HG02759 (cell line): ENCODE data around the gene SLC6A20.

Experiments
- ATAC-seq: cut with Tn5 transposase; IDR thresholded peaks from one replicate; pipeline ENCODE4 v1.9.1; 2021; ENCODE audit warnings: mild to moderate bottlenecking, moderate library complexity; ENCODE audit not compliant: unreplicated experiment

The SLC6A20 gene

DNA sequence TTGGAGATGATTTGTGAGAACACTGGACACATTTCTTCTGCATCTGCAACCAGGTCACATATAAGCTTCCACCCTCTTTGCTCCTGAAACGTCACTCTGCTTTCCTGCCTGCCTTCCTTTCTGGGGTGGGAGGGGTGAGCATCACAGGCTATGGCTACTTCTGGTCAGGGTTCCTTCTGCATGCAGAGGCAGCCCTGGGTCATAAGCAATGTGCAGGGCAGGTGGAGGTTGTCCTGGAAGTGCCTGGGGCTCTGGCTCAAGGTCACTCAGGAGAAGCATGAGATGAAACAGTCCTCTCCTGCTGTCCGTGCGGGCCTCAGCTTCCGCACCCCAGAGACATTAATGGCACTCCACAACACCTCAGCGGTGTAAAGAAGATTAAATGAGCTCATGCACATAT lies 15.1 kb downstream of the SLC6A20 start:
- no peak for ATAC-seq

DNA sequence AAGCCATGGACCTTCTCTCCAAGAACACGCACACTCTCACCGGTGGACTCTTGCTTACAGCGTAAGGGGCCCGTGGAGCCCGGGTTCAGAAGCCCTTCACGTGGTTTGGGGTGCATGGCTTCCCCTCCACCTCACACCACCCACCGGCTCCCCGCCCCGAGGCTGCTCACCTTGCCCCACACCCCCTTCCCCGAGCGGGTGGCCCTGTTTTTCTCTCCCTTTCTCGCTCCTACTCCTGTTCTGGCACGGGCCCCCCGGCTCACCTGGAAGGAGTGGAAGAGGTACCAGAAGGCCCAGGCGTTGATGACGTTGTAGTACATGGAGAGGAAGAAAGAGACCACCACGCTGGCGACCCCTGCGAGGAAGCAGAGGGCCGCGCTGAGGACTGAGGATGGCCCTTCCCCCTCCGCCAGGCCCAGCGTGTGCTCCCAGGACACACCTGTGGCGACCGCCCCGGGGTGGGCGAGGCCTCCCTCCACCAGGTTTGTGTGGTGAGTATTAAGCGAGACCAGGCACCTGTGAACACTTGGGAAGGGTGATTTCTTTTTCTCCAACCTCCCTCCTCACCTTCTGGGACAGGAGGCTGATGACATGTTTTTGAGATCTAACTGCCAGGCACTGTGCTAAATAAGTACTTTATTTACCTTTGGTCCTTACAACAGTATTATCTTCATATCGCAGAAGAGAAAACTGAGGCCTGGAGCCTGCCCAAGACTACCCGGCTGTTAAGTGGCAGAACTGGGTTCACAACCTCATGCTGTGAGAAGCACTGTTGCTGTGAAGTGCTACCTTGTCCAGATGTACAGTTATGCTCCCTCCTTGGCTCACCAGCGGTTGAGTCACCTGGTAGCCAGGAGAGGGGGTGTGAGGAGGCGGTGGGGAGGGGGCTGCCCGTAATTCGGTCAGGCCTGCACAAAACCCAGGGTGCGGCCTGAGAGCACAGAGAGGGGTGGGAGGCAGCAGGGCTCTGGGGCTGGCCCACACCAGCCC lies 16.3 kb downstream of the SLC6A20 start:
- ATAC-seq: no peak

GRCh38 chr3:45778761-45779201 lies 17.6 kb downstream of the SLC6A20 start:
- no peak for ATAC-seq

DNA sequence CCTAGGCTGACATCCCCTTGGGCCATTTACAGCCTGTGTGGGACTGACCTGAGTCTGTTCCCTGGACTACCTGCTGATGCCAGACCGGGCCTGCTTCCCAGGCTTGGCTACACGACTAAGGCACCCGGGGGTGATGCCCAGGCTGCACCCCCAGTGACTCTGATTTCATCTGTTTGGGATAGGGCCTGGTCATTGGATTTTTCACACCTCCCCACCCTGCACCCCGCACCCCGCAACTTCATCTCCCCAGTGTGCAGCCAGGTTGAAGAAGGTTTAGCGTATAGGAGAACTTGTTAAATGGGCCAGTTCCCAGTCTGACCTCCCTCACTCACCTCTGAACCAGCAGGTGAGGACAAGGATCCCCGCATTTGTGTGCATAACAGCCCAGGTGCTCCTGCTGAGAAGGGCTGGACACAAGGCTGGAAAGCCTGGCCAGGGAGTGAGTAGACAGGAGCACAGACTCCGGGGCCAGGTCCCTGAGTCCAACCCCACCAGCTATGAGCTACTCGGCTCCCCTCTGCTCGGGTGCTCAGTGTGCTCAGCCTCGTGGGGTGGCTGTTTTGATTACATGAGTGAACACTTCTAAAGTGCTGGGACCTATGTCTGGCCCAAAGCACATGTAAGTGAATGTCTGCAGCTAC lies 18.5 kb downstream of the SLC6A20 start:
- no peak for ATAC-seq

DNA sequence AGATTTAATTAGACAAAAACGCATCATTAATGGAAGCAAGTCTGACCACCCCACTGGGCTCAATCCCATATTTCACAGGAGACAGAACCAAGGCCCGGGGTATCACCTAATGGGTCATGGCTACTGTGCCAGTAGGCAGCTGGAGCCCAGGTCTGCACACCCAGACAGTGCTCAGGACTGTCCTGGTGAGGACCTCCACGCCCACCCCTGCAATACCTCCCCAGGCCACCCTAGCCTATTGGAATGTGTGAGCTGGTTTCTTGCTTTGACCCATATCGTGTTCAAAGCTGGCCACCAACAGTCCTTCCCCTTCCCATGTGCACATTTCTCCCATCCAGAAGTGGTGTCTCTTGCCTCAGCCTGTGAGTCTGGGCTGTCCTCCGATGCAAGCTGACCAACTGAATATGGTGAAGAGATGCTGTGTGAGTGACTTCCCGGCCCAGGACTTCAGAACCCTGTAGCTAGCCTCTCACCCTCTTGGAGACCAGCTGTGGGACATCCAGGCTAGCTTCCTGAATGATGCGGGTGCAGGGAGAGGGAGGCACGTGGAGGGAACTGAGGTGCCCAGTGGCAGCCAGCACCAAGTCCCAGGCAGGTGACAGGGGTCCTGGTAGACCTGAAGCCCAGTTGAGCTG lies 19.1 kb downstream of the SLC6A20 start:
- no peak for ATAC-seq

GRCh38 chr3:45776611-45777010 lies 19.7 kb downstream of the SLC6A20 start:
- ATAC-seq: no peak

- ATAC-seq: no peak
Observed at GRCh38 chr3:45776301-45776595, 20.1 kb downstream of the SLC6A20 start.

DNA sequence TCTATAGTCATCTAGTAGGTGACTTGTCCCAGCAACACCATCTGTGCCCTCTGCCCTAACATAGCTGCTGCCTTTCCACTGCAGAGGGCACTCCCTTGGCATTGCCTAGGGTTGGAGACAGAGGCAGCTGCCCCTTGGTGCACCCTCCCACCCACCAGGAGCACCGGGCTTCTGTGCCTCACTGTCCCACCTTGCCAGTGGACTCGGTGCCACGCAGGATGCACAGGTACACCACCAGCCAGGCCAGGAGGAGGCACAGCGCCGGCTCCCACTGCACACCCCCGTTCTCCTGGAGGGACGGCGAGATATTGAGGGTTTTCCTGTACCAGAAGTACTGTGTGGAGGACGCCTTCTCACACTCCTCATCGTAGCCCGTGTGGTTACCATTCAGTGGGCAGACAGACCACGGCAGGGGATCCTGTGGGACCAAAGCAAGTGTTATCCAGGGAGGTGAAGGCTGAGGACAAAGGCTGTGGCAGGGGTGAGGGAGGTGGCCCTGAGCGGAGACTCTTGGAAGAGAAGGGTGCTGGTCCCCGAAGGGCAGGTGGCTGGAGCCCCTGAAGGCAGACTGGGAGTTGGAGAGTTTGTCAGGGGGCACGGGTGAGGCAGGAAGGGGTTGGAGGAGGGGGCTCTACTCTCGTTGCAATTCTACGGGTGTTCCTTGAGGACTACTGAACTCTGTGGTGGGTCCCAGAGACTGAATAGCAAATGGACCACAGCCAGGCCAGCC lies 20.6 kb downstream of the SLC6A20 start:
- ATAC-seq: no peak

GRCh38 chr3:45774581-45775521 lies 21.5 kb downstream of the SLC6A20 start:
- no peak for ATAC-seq

DNA sequence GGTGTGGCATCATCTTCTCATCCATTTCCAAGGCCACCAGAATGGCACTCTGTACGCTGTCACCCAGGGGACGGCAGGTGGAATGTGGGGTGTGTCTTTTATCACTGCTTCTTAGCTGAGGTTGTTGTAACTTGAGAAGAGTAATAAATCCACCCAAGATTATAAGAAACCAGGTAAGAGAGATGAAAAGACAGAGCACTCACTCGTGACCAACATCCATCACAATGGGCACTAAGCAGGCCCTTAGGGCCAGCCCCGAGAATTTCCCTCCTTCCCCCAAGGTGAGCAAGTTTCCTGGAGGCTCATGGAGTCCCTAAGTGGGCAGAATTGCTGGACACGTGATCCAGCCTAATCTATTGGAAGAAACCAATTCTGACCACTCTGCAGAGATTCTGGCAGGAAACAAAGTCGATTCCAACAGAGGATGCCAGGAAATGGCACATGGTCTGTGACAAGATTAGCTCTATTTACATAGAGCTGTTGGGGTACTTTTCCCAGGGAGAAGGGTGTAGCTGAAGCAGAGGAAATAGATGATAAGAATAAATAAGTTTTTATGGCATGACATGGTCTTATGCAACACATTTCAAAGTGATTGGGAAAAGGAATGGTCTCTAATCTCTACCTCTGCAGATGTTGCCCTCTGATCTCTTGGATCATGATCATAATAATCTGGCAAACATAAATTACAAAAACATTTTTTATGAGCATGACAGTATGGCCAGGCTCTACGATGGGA lies 22.5 kb downstream of the SLC6A20 start:
- no peak for ATAC-seq

GRCh38 chr3:45773072-45773471 lies 23.3 kb downstream of the SLC6A20 start:
- ATAC-seq: no peak

- no peak for ATAC-seq
Observed at GRCh38 chr3:45772341-45773035, 23.8 kb downstream of the SLC6A20 start.

DNA sequence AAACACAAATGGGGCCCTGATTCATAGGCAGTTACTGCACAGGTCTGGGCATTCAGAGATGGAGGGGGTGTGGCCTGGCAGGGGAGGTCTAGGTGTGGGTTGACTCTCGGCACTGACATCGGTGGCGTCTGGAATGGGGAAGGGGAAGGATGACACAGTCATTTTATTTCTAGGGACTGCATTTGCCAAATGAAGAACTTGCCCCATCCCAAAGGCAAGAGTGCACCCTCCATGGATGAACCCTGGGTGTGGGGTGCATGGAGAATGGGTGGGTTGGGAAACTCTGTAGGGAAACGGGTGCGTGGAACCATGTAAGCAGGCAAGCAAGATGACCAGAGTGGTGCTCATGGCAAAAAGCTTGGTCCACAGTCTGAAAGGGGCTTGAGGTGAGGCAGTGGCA lies 24.5 kb downstream of the SLC6A20 start:
- ATAC-seq: no peak

- no peak for ATAC-seq
Observed at GRCh38 chr3:45771166-45771775, 25.1 kb downstream of the SLC6A20 start.

- no peak for ATAC-seq
Observed at GRCh38 chr3:45765958-45766357, 30.4 kb downstream of the SLC6A20 start.

DNA sequence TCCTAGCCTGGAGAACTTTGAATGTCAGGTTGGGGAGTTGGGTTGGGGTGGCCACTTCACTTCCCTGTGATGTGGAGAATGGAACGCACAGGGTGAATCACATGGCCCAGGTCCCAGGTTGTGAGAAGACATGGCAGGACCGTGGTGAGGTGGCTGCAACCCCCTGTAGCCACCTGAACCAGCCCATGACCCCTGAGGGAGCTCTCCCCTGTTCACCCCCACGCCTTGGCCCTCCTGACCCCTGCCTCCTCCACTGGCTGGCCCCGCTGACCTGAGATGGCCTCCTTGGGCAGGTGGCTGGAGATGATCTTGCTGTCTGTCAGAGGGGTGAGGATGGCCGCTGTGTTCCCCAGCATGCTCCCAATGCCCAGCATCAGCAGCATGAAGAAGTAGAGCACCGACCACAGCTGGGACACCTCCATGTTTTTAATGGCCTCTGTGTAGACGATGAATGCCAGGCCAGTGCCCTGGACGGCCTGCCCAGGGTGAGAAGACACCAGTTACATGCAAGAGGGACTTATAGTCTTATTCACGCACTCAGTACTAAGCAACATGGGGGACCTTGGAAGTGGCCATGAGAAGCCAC lies 31.0 kb downstream of the SLC6A20 start:
- ATAC-seq: no peak

DNA sequence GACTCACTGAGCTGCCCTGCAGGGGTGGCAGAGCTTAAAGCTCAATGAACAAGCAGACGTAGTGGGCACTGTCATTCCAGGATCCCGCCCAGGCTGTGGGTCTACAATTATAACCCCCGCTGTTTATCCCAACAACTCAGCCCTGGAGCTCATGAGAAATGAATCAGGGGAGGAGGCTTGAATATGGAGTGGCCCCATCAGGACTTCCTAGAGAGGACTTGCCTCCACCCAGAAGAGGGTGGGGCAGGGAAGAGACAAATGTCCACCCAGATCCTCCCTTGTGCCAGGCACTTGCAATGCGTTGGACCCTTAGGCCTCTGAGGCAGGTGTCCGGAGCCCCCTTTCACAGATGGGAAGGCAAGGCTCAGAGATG lies 33.0 kb downstream of the SLC6A20 start:
- no peak for ATAC-seq
